Endometrial microvascular endothelial cells (primary cell): ENCODE results near the gene LSAMP. TPM values are rescaled to one million over a fixed set of nuclear protein-coding genes. Genes with fewer than 3 reads are reported as not detected.
"Not testable (repeated sequence)": the region's sequence is repeated elsewhere in the genome, so short reads cannot be mapped to it uniquely, and the experiment has no call there.

Experiments used
- in situ Hi-C: cut with HindIII; loops from 2 replicates; pipeline ENCODE4 v1.10.0; 2017; ENCODE audit warnings: low sequenced_read_pairs, low pct_unique_long_range_greater_than_20kb; ENCODE audit errors: inconsistent ontology term
- total RNA-seq: library from RNA; depleted of rRNA; stranded (reverse); fragments of >200 nt; gene quantifications from one replicate; pipeline ENCODE4 v1.2.3, GENCODE V29; 2015; ENCODE audit errors: inconsistent ontology term

LSAMP gene
- total RNA-seq, 1 donor from 2014 or later, result not detected

DNA sequence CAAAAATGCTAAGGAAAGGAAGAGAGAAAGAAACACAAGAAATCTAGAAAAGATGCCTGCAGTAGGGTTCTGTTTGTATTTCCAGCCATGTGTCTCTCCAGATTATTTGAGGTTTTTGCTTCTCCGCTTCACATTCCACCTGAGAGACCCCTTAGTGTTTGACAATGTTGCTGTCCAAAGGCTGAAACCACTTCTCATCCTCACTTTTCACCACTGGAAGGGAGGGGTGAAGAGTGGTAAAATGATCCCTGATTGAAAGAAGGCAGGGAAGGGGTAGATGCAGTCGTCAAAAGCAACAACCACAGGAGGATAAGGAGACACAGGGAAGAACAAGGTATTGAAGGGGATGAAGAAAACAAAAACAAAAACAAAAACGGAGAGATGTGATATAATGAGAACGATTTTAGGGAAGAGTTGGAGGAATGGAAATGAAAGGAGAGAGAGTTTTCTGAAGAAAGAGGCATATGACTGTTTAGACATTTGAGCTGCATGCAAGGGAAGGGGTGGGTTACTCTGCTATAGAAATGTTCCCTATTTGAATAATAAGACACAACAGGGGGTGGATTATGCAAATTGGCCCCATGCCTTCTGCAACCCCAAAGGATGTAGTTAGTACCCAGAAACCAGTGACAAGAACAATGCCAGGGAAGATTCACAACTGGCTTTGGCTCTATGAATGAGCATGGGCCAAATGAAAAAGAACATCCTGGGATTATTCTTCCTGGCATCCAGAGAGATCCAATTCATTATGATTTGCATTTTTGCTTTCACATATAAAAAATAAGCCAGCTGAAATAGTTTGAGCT, 586.1 kb downstream of the LSAMP start:
- in situ Hi-C loops, result no loop called here

GRCh38 chr3:115857518-115858136, 587.7 kb downstream of the LSAMP start:
- in situ Hi-C loops, result no loop called here

GRCh38 chr3:115855911-115856310, 589.4 kb downstream of the LSAMP start:
- in situ Hi-C loops, result no loop called here

DNA sequence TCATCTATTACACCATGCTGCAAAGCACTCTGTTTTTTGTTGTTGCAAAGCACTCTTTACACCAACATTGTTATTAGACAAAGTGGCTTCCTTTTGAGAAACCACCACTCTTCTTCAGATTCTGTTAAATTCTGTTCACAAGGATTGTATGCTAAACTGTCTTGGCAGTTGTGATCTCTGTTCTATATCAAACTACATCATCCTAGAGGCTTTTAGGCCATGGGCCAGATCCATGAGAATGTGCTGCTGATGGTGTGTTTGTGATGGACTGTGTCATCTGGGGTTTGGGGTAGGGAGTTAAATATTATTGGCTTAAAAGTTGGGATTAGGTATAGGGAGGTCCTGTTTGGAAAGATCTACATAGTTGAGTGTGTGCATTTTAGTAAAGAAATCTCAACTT, 592.2 kb downstream of the LSAMP start:
- in situ Hi-C loops, result no loop called here

GRCh38 chr3:115852278-115852677, 593.0 kb downstream of the LSAMP start:
- in situ Hi-C loops, result no loop called here

GRCh38 chr3:115851571-115851970, 593.7 kb downstream of the LSAMP start:
- in situ Hi-C loops, result no loop called here

DNA sequence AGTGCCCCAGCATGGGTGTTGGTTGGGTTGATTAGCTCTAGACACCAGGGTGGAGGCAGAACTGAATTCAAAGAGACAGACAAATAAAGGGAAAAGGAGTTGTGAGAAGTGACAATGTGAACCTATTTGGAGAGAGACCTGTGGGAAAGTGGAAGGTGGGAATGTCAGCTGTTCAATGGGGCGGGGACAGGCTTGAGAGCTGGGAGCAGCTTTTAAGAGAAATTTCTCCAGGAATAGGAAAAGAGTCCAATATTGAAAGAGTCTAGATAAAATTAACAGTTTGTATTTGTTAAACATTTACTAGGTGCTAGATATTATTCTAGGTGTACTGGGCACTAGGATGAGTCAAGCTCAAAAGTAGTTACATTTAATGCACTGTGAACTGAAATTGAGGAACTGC, 596.6 kb downstream of the LSAMP start:
- in situ Hi-C loops, result no loop called here

DNA sequence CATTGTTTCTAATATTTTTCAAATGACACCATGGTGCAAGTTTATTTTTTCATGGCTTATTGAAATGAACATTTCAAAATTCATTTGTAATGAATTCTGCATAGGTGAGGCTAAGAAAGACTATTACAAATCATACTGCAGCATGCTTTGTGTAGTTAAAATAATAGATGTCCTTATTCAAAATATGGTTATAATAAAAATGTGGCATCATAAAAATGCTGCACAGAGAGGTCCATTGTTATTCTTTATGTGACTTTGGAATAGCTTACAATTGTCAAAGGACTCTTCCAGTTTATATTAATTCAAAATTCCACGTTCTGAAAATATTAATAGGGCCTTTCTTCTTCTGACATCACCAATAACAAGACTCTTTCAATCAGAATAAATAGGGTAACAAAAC, 599.3 kb downstream of the LSAMP start:
- in situ Hi-C loops, result no loop called here

DNA sequence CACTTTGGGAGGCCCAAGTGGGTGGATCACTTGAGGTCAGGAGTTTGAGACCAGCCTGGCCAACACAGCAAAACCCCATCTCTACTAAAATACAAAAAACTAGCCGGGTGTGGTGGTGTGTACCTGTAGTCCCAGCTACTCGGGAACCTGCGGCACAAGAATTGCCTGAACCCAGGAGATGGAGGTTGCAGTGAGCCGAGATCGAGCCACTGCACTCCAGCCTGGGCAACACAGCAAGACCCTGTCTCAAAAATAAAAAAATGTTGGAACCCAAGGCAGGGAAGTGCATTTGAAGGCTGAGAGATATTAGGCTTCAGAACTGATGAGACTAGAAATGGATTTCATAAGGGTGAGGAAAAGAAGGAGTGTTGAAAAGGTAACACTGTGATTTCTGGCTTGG, 600.6 kb downstream of the LSAMP start:
- in situ Hi-C loops, result not testable (repeated sequence)

DNA sequence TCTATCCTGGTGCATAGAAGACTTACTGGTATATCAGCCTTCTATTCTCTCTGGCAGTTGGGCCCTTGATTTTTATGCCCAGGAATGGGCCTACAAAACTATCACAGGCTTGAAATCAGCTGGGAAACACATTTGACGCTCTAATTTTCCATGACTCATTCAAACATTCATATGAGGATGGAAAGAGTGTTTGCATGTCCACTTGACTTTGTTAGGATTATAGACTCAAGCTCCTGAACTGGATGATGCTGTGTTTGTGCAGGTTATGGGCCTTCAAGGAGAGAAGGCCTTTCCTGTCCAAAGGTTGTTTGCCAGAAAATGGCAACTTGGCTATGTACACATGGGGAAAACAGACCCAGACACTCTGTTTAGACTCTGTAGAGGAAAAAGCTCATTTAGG, 602.1 kb downstream of the LSAMP start:
- in situ Hi-C loops, result no loop called here

- in situ Hi-C loops, result no loop called here
Observed at GRCh38 chr3:115839246-115839645, 606.0 kb downstream of the LSAMP start.

- in situ Hi-C loops, result no loop called here
Observed at GRCh38 chr3:115838786-115839185, 606.5 kb downstream of the LSAMP start.

DNA sequence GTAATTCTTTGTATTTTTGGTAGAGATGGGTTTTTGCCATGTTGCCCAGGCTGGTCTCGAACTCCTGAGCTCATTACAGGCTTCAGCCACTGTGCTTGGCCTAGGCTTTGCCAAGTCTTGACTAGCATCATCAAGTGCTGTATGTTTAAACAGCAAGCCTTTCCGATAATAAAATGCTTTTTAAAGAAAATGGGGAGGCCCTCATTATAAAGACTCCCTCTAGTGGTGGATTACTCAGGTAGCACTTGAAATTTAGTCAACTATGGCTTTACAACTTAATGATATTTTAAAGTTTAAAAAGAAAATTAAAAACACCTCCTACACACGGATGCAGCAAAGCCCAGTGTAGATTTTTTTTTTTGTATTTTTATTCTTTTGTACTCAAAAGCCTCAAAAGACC, 608.3 kb downstream of the LSAMP start:
- in situ Hi-C loops, result no loop called here

GRCh38 chr3:115835946-115836345, 609.3 kb downstream of the LSAMP start:
- in situ Hi-C loops, result no loop called here

- in situ Hi-C loops, result no loop called here
Observed at GRCh38 chr3:115834068-115834467, 611.2 kb downstream of the LSAMP start.

DNA sequence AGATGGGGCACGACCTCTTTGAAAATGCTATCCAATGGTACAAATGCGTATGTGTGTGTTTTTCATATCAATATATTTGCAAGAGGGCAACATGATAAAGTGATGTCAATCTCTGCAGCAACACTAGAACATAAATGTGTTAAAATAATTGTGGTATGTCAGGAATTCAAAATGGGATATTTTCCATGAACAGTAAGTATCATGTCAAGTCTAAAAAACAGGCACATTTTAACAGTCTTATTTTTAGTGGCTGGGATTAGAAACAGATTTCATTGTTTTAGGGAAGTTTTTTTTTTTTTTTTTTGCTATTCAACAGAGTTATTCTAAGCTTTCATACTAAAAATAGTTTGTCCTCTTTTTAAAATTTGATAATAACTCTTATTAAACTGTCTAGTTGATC, 612.2 kb downstream of the LSAMP start:
- in situ Hi-C loops, result no loop called here

DNA sequence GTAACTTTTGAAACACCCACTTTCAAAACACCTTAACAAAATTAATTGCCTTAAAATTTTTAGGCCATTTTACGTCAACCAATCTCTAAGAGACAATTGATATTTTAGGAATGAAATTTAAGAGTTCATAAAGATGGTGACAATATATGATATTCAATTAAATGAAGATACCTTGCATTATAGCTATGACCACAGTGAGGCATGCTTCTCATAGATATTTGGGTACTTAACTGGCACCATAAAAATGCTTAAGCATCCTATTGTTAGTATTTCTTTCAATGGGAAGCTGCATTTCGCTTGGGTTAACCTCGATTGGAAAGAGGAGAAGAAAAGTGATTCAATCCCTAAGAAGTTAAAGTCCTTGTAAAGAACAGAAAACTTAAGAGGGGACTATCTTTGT, 613.0 kb downstream of the LSAMP start:
- in situ Hi-C loops, result no loop called here

GRCh38 chr3:115831864-115832263, 613.4 kb downstream of the LSAMP start:
- in situ Hi-C loops, result no loop called here

- in situ Hi-C loops, result no loop called here
Observed at GRCh38 chr3:115830764-115831395, 614.4 kb downstream of the LSAMP start.

GRCh38 chr3:115828401-115828800, 616.9 kb downstream of the LSAMP start:
- in situ Hi-C loops, result no loop called here
